Superior temporal gyrus (tissue), 1 donor: Measurements from ENCODE around the gene IQSEC1.

Experiments
- DNase-seq: peaks from one replicate; pipeline ENCODE4 v3.0.0-alpha.2; 2016; ENCODE audit errors: extremely low spot score

IQSEC1 gene

DNA sequence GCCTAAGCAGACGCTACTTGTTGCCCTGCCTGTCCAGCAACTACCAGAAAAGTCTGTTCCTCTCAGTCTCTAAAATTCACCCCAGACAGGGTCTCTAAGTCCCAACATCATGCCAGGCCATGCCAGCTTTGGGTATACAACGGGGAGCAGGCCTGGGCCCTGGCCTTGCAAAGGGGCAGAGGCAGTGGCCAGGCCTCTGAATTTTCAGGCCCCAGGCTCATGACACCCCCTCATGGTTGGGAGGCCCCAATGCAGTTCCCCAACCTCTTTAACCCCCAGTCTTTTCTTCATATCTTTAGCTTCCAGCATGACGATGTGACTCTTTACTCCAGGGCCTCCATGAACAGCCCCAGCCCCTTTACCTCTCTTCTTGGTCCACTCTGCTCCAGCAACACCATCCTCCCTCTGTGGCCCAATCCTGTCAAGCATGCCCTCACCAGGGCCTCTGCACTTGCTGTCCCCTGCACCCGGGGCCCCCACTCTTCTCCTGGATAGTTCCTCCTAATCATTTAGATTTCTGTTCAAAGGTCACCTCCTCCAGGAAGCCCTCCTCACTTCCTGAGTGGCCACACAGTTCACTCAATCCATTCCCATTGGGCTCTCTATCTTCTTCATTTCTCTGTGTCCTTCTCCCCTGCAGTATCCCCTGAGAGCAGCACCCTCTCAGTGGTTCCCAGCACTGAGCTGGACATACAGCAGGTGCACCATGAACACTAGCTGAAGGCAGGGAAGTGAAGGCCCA is 4.8 kb downstream of the IQSEC1 start:
- no peak for DNase-seq

DNA sequence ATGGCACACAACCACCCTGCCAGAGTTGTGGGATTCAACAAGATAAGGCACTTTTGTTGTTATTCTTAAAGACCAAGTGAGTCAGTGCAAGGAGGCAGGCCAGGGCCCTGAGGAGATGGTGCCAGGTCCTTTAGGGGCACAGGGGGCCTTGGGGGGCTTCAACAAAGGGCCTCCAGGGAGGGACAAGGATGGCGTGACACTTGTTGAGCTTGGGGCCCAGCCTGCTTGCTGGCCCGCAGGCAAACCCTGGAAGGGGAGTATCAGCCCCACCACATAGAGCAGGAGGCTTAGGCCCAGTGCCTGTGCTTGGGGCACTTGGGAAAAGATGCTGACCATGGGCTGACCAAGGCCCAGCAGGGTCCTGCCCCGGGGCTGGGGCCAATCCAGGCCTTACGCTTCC is 5.5 kb downstream of the IQSEC1 start:
- DNase-seq, result no peak

DNA sequence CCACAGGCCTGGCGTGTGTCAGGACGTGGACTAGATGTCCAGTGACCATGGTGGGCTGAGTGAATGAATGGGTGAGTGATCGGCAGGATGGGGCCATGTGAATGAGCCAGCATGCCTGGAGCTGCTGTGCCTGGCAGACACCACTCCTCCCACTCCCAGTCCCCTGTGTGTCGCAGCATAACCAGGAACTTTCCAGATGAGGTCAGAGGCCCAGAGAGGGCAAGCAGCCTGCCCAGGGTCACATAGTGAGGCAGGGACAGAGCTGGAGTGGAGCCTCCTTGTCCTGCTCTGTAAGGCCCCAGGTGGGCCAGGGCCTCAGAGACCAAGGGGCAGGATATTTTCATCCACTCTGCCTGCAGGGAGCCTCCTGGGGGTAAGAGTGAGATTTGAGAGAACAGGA is 6.4 kb downstream of the IQSEC1 start:
- no peak for DNase-seq

DNA sequence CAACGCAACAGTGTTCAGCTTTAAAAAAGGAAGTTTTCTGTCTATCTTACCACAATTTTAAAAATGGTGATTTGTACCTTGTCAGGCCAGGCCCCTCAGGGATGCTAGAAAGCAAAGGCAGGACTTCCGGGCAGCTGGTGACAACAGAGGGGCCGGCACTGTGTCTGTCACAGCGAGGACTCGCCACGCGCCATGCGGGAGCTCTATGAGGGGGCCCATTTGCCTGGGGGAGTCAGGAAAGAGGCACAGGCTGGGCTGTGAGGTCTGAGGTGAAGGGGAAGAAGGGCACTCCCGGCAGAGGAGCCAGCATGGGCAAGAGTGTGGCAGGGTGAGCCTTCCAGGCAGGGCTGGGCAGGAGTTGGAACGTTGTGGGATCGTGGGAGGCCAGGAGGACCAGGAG is 7.0 kb downstream of the IQSEC1 start:
- DNase-seq, result no peak

DNA sequence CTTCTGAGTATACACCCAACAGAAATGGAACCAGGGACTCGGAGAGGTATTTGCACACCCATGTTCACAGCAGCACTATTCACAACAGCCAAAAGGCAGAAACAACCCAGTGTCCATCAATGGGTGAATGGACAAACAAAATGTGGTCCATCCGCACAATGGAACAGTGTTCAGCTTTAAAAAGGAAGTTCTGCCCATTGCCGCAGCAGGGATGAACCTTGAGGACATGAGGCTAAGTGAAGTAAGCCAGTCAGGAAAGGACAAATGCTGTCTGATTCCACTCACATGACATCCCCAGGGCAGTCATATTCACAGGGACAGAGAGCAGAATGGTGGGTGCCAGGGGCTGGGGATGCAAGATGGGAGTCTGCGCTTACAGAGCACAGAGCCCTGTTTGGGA is 7.5 kb downstream of the IQSEC1 start:
- DNase-seq, result no peak

DNA sequence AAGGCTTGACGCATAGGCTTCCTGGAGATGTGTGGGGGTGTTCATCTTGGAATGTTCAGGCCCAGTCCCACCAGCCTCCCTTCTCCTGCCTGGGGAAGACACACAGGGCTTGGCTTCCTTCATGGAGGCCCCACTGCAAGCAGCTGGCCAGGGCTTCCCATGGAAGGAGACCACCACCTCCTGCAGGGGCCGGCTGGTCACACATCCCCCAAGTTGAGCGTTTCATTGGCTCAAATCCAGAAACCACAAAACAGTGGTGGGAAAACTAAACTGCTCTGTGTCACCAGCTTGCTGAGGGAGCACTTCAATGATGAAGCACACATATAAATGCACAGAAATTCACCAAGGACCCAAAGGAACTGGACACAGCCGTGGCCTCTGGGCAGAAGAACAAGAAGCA is 8.3 kb downstream of the IQSEC1 start:
- DNase-seq, result no peak

DNA sequence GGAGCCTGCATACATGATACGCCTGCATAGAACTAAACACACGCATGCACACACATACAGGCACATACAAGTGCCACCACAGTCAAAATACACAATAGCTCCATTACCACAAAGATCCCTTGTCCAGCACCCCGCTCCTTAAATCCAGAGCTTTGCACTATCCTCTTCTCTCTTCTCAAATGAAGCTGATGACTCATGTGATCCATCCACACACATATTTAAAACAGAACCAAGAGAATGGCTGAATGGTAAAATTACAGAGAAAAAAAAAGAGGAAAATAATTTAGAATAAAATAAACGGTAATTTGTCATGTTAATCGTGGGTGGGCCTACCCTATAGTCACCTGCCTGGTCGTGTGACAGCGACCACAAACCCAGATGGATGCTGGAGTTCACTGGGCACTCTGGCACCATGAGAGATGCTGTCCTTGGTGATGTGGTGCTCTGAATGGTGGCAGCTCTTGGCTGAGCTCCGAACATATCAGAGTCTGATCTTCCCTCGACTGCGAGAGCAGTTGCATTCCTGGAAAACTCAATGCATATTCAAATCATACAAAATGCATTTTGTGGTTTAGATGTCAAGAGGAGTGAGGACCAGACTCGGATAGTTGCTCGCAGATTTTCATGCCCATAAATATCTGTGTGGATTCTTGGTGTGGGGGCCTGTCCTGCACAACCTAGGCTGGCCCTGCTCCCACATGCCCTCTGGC is 8.9 kb downstream of the IQSEC1 start:
- no peak for DNase-seq

DNA sequence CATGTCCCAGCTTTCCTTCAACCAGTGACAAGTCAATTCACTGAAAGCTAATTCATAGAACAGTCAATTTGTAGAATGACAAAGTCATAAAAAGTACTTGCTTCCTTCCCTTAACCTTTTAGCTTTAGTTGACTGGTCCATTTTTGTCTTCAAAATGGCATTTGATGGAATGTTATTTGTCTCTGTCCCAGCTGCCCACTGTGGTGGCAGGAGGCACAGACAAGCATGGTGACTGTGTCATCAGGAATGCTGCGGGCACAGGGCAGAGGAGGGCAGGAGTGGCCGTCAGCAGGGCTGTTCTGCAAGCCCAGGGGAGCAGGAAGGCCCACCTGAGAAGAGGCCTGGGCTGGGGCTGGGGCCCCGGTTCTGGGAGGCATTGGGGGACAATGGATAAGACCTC is 10.0 kb downstream of the IQSEC1 start:
- DNase-seq, result no peak

DNA sequence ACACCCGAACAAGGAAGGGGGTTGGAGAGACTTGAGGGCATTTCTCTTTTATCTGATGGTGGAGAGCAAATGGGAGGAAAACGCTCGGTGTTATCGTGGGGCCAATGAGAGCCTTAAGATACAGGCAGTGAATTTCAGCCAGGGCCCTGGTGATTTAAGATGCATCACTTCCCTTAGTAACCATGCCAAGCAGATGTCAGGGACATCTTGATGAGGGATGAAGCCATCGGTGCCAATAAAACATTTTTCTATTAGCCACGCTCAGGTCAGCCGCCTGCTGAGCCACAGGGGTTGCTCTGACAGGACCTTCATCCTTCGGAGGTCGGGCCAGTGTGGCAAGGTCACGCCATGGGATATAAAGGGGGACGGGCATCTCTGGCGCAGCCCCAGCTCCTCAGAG is 10.6 kb downstream of the IQSEC1 start:
- no peak for DNase-seq

DNA sequence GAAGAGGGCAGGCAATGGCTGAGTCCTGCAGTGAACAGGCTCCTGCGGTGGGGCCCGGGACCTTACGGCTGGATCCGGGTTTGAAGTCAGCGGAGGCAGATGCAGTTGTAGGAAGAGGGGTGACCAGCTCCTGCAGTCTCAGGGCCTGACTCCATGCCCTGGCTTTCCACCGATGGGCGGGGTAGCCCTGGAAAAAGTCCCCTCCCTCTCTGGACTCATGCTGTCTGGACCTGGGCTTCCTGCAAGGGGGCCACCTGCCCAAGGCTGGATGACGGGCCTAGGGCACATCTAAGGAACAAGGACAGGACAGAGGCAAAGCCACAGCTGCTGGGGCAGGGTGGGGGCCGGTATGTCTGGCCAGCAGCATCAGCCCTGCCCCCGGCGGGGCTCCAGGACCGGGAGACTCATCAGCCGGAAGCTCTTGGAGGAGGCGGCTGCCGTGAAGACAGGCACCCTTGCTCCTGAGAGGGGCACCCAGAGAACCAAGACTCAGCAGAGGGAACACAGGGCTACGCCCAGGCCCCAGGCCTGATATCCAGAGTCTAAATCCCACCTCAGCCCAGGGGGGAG is 12.8 kb downstream of the IQSEC1 start:
- no peak for DNase-seq

DNA sequence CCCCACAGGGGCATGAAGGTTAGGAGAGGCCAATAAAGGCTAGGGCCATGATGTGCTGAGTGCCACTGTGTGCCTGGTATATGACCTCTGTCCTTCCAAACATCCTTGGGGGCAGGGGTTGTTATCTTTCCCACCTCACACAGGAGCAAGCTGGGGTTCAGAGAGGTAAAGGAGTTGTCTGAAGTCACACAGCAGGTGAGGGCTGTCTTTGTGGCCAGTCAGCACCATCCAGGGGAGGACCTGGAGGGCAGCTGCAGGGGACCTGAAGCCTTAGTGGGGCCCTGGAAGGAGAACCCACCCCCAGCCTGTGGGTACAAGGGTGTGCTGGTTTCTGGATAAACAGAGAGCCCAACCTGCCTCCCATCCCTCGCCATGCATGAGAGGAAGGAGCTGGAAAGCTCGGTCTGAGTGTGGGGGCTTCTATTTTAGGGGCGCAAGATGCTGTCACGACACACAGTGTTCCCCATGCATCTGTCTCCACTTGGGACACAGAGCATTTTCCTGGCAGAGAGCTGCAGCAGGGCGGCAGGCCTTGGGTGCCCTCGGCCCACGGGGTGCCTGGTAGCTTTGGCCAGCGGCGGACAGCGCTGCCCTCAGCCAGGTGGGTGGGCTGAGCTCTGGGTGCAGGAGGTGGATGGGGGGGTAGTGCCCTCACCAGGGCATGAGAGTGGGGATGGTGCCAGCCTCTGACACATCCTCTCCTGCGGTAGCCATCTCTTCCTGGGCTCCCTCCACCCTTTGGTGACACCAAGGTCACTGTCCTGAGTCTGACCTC is 14.7 kb downstream of the IQSEC1 start:
- no peak for DNase-seq

DNA sequence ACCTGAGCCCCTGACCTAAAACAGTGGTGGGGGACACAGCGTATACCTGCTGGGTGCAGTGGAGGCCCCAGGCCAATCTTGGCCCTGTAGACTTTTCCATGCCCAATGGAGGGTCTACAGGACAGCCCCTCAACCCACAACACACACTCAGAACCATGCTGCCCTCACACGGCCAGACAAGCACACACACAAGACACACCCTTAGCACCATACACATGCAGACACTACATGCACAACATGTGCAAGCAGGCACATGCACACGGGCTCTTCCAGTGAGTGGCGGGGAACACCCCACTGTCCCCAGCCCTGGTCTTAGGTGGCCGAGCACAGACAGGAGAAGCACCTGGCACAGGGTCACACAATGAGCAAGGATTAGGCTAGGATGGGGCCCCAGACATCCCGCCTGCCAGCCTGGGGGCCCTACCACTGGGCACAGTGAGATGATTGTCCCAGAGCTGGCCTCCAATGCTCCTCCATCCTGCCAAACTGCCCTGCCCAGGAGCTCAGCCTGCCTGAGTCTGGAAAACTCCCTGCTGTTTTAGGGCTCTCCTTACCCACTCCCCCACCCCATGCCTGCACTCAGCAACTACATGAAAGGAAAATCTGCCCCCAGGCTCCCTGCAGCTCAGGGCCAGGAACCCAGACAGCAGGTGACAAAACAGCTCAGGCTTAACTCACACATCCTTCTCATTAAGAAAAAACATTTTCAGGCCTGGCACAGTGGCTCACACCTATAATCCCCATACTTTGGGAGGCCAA is 15.8 kb downstream of the IQSEC1 start:
- no peak for DNase-seq

DNA sequence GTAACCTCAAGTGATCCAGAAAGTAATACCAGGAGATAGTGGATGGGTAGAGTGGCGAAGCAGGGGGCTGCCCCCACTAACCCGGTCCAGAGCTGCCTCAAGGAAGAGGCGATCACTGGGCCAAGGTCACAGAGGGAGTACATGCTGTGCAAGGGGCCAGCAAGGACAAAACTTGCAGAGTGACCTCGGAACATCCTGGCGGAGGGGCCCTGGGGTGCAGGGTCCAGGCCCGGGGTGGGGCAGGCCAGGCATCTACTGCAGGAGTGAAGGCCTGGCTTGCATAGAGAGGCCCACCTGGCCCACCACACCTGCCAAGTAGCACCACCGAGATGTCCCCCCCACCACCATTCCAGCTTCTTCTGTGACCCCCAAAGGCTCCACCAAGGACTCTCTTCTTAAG is 17.6 kb downstream of the IQSEC1 start:
- DNase-seq, result no peak

DNA sequence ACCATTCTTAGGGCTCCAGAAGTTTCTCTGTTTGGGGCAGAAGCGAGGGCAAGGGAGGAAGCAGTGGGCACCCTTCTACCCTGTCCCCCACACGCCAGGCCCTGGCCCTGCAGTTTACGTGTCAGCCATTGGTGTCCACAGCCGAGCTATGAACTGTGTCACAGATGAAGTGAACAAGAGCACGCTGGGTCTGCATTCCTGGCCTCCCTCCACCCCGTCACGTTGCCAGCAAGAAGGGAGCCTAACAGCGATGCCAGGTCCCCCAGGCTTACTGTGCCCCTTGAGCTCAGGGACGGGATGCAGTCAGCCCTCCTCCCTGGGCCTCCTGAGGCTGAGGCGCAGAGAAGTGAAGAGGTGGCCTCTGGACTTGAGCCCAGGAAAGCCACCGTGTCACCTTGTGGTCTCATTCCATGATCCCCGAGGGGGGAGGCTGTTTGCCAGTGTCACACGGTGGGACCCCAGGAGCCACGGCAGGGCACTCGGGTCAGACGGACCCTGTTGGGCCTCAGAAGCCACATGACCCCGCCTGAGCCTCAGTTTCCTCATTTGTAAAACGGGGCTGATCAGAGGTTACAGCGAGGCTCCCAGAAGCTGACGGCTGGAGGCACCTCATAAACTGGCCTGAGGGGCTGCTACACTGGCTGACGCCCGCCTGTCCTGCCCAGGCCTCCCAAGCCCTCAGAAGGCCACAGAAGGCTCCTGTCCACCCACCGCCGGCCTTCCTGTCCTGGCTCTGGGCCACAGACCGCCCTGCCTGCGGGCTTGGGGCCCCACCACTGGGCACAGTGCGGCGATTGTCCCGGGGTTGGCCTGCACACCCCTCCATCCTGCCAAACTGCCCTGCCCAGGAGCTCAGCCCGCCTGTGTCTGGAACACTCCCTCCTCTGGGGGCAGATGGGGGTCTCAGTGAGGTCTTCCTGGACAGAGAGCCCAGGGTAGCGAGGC is 18.6 kb downstream of the IQSEC1 start:
- DNase-seq, result no peak

DNA sequence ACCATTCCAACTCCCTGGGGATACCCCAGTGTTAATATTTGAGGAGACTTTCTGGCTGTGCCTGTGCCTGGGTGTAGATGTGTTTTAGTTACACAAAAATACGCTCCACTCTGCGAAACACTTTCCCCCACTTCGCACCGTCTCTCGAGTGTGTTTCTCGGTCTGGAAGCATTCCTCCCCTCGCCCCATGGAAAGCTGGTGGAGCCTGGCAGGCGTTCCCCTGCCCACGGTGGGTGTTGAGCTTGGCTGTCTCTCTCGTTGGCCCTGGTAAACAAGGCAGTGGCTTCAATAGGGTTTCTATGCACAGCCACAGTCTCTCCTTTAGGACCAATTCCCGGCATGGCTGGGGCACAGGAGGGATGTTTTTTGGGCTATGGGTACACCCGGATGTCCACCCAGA is 19.3 kb downstream of the IQSEC1 start:
- DNase-seq, result peak; percentile 54

DNA sequence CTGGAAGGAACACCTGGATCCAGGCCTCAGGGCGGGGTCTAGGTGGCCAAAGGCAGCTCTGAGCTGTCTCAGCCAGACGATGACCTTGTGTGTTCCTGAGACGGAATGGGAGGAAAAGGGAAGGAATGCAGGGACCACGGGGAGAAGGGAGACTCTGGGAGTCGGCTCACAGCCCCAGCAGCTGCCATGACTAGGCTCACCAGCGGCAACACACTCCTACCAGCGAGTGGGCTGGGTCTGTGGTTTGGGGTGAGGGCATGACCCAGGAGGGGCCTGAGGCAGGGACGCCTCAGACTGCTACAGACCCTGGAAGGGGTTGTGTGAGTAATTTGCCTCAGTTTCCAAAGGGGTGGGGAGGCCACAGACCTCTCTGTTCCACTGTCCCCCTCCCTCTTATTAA is 19.8 kb downstream of the IQSEC1 start:
- no peak for DNase-seq

DNA sequence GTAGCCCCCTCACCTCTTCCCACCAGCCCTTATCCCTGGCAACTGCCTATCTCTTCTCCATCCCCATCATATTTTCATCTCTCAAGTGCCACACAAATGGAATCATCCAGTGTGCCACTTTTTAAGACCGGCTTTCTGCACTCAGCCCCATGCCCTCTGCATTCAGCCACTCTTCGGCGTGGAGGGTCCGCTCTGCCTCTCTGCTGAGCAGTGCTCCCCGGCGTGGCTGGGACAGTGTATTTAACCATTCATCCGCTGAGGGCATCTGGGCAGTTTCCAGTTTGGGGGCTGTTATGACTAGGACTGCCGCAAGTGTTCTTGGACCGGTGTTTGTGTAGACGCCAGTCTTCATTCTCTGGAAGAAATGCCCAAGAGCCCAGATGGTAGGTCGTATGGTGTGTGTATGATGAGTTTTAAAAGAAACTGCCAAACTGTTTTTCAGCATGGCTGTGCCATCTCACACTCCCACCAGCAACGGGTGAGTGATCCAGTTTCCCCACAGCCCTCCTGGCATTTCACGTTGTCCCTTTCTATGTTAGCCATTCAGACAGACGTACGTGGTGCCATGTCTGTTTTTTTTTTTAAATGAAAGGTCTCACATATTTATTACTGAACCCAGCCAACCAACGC is 20.9 kb downstream of the IQSEC1 start:
- DNase-seq, result no peak

DNA sequence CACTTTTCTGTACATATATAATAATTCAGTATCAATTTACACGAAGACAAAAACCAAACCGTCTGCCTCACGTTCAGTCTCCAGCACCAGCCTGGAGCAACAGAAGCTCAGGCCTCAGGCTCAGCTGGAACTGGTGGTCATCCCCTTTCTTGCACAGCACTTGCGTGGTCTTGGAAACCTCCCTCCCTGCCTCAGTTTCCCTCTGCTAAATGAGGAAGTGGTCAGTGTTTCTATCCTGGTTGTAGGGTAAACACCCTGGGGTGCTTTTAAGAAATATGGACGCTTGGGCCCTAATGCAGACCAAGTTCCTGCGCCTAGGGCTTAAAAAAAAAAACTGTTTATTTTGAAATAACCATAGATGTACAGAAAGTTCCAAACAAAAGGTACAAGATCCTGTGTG is 21.6 kb downstream of the IQSEC1 start:
- no peak for DNase-seq

DNA sequence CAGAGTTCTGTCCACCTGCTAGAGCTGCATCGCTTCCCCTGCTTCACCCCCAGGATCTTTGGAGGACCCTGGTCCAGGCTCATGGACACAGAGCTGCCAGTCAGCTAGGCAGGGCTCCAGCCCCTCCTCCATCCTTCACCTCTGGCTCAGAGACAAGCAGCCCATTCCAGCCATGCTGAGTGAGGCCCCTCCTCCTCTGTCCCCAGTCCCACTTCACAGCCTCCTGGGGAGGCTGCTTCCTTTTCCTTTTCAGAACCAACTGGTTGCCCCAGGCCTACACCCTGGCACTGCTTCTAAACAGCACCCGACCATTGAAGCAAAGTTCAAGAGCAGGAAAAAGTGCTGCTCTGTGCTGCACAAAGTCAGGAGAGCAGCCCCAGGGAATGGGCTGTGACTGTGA is 22.2 kb downstream of the IQSEC1 start:
- no peak for DNase-seq

DNA sequence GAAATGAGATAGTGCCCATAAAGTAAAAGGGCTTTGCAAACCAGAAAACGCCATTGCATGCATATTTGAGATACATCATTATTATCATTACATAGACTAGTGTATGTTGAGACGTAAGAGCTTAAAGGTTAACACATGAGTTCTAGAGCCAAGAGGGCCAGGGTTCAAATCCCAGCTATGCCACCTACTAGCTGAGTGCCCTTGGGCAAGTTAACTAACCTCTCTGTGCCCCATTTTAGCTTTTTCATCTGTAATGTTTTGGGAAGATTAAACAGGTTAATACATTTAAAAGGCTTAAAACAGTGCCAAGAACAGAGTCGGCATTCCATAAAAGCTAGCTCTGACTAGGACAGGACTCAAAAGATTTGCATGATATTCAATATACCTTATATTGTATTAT is 22.8 kb downstream of the IQSEC1 start:
- DNase-seq, result no peak
